KMS-11 (cell line): ENCODE data around the gene GNA12.

ENCODE experiments used
- H2AFZ ChIP-seq: fragments of 200-600 bp; sonication (generic); 2 replicates; pipeline ENCODE4 v1.6.1; 2016; ENCODE audit warnings: antibody characterized with exemption, mixed run types, low read depth
- H3K27ac ChIP-seq: fragments of 200-600 bp; sonication (generic); 2 replicates; pipeline ENCODE4 v1.6.1; 2016; ENCODE audit warnings: mild to moderate bottlenecking, mixed run types
- H3K27me3 ChIP-seq: fragments of 200-600 bp; sonication (generic); 2 replicates; pipeline ENCODE4 v1.6.1; 2017; ENCODE audit warnings: mild to moderate bottlenecking, low read depth, mixed run types, moderate library complexity; ENCODE audit not compliant: insufficient read depth
- H3K36me3 ChIP-seq: fragments of 200-600 bp; sonication (generic); 2 replicates; pipeline ENCODE4 v1.6.1; 2017; ENCODE audit warnings: mild to moderate bottlenecking, mixed run types; ENCODE audit not compliant: insufficient read depth
- H3K4me1 ChIP-seq: fragments of 200-600 bp; sonication (generic); 2 replicates; pipeline ENCODE4 v1.6.1; 2016; ENCODE audit warnings: mild to moderate bottlenecking, low read depth, mixed run types; ENCODE audit not compliant: poor library complexity, severe bottlenecking
- H3K4me2 ChIP-seq: fragments of 200-600 bp; sonication (generic); 2 replicates; pipeline ENCODE4 v1.7.0; 2016; ENCODE audit warnings: mild to moderate bottlenecking, mixed run types
- H3K4me3 ChIP-seq: fragments of 200-600 bp; sonication (generic); IDR thresholded peaks from 2 replicates; pipeline ENCODE4 v1.6.1; 2017; ENCODE audit warnings: low read depth, low read length, mixed read lengths; ENCODE audit not compliant: insufficient read depth
- H3K79me2 ChIP-seq: fragments of 200-600 bp; sonication (generic); 2 replicates; pipeline ENCODE4 v1.6.1; 2016; ENCODE audit warnings: low read depth, mixed run types; ENCODE audit not compliant: insufficient read depth
- H3K9ac ChIP-seq: fragments of 200-600 bp; sonication (generic); 2 replicates; pipeline ENCODE4 v1.6.1; 2016; ENCODE audit warnings: mild to moderate bottlenecking, mixed run types
- H4K20me1 ChIP-seq: fragments of 200-600 bp; sonication (generic); 2 replicates; pipeline ENCODE4 v1.6.1; 2016; ENCODE audit warnings: mild to moderate bottlenecking, mixed run types; ENCODE audit not compliant: insufficient read depth
- TF ChIP-seq, protein P1 (sequence below): fragments of 200-600 bp; sonication (generic); conservative IDR thresholded peaks from 2 replicates; pipeline ENCODE4 v1.6.1; 2017; ENCODE audit warnings: low read depth, mild to moderate bottlenecking, antibody characterized with exemption, low read length, moderate library complexity, mixed read lengths

GNA12 gene

DNA sequence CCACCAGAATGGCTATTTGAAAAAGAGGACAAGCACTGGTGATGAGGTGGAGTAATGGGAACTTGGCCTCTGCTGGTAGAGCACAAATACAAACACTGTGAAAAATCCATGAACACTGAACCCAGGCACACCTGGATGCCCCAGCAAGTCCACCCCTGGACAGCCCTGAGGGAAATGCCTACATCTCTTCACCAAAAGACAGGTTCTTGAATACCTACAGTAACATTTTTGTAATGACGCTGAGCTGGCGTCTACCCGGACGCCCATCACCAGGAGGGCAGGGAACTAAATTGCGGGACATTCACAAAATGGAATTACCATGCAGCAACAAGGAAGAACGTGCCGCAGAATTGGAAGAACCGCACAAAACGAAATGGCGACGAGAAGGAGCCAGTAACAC lies 70.5 kb downstream of the GNA12 start:
- Histone ChIP-seq H3K36me3 (no peaks in the 10 kb centered on the region), H3K27ac (peak overlapping the region; percentile 45; the same call in 1 of the 2 replicates), H3K4me3 (no peak overlapping the region), H4K20me1 (no peaks in the 10 kb centered on the region; the same call in 1 of the 2 replicates), H3K4me1 (peaks cover 25% of the 10 kb centered on the region), H3K79me2 (no peaks in the 10 kb centered on the region; the same call in 1 of the 2 replicates), H3K4me2 (peak overlapping the region; percentile 59; the same call in 1 of the 2 replicates), H3K27me3 (no peaks in the 10 kb centered on the region), H3K9ac (no peak overlapping the region), H2AFZ (no peak overlapping the region)
- TF ChIP-seq, protein P1, sequence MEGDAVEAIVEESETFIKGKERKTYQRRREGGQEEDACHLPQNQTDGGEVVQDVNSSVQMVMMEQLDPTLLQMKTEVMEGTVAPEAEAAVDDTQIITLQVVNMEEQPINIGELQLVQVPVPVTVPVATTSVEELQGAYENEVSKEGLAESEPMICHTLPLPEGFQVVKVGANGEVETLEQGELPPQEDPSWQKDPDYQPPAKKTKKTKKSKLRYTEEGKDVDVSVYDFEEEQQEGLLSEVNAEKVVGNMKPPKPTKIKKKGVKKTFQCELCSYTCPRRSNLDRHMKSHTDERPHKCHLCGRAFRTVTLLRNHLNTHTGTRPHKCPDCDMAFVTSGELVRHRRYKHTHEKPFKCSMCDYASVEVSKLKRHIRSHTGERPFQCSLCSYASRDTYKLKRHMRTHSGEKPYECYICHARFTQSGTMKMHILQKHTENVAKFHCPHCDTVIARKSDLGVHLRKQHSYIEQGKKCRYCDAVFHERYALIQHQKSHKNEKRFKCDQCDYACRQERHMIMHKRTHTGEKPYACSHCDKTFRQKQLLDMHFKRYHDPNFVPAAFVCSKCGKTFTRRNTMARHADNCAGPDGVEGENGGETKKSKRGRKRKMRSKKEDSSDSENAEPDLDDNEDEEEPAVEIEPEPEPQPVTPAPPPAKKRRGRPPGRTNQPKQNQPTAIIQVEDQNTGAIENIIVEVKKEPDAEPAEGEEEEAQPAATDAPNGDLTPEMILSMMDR: no peak

DNA sequence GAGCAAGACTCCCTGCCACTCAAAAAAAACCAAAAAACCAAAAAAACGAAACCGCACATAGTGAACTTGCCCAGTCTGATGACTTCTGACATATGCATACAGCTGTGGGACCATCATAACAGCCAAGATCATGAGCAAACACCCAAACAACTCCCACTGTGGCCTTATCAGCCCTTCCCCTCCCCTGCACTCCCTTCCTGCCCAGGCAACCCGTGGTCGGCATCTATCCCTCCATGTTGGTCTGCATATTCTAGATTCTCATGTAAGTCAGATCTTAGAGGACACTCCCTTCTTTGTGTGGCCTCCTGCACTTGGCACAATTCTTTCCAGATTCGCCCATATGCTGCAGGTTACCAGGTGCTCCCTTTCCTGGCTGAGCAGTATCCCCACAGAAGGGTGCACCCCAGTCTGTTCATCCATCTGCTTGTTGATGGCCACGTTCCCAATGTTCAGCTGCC lies 72.8 kb downstream of the GNA12 start:
- H3K36me3 ChIP-seq: no peaks in the 10 kb centered on the region
- H3K4me1 ChIP-seq: peaks cover 25% of the 10 kb centered on the region
- no peak overlapping the region for H3K4me2 ChIP-seq
- H4K20me1 ChIP-seq: no peaks in the 10 kb centered on the region; the same call in 1 of the 2 replicates
- H3K79me2 ChIP-seq: no peaks in the 10 kb centered on the region; the same call in 1 of the 2 replicates
- no peaks in the 10 kb centered on the region for H3K27me3 ChIP-seq
- TF ChIP-seq, protein P1: no peak
- H3K4me3 ChIP-seq: no peak overlapping the region
- no peak overlapping the region for H2AFZ ChIP-seq
- no peak overlapping the region for H3K27ac ChIP-seq
- H3K9ac ChIP-seq: no peak overlapping the region

DNA sequence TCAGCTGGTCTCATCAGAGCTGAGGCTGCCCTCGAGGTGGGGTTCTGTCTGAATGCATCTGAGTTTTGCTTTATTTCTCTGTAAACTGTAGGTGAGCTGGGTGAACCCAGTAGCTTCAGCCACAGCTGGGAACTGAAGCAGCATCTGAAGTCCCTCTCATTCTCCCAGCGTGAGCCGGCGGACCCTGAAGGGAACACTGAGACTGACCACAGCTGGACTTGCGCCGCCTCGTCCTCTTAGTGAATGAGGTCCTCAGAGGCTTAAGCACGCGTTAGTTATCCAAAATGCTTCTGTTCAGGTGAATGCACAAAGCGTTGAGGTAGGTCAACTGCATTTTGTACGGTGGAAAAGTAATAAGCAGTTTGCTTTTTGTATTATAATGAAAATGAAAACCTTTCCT lies 79.5 kb downstream of the GNA12 start:
- Histone ChIP-seq H3K79me2 (no peaks in the 10 kb centered on the region), H3K4me2 (no peak overlapping the region), H3K27me3 (no peaks in the 10 kb centered on the region), H2AFZ (no peak overlapping the region), H3K36me3 (no peaks in the 10 kb centered on the region), H3K27ac (no peak overlapping the region), H4K20me1 (no peaks in the 10 kb centered on the region), H3K9ac (no peak overlapping the region), H3K4me1 (peaks cover 13% of the 10 kb centered on the region), H3K4me3 (no peak overlapping the region)
- TF ChIP-seq, protein P1: no peak

DNA sequence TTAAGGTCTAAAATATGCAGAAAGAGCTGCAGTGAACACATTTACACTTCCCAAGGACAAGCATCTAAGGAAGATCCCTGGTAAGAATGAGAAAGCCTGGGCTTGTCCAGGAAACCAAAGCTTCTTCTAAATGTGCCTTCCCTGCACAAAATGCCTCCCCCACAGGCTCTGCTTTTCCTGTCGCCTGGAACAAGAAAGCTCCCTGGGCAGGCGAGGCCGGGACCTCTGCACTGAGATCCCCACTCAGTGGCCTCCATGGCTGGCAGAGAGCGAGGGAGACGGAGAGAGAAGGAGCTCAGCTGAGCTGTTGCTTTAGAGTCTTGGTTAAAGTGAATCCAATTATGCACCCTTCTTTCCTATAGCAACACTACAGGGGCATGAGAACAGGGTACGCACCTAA lies 80.5 kb downstream of the GNA12 start:
- Histone ChIP-seq H3K4me2 (no peak overlapping the region), H3K79me2 (no peaks in the 10 kb centered on the region), H3K4me1 (peaks cover 24% of the 10 kb centered on the region), H3K9ac (no peak overlapping the region), H2AFZ (no peak overlapping the region), H4K20me1 (no peaks in the 10 kb centered on the region), H3K27me3 (no peaks in the 10 kb centered on the region), H3K36me3 (no peaks in the 10 kb centered on the region), H3K4me3 (no peak overlapping the region), H3K27ac (no peak overlapping the region)
- TF ChIP-seq, protein P1: no peak
